A673 (cell line): ENCODE data around the gene STARD3NL. TPM values are rescaled to one million over a fixed set of nuclear protein-coding genes. Genes with fewer than 3 reads are reported as not detected.
A peak's percentile ranks its signal among the peaks of the same experiment; 100 is the strongest.

Experiments
- BruUV-seq: library from RNA; stranded (reverse); fragments of 400-500 nt; replicated peaks from 2 replicates; lab custom pipeline; 2021; lab: Mats Ljungman, UMichigan
- CTCF ChIA-PET: fragments of 300-600 bp; sonication (Branson Sonifier 250); formaldehyde crosslinking; loops from one replicate; lab custom pipeline; 2022; ENCODE audit warnings: antibody characterized with exemption; lab: Charles Lee
- POLR2A ChIA-PET: fragments of 300-600 bp; sonication (Branson Sonifier 250); formaldehyde crosslinking; loops from one replicate; lab custom pipeline; 2022; ENCODE audit warnings: antibody characterized with exemption; ENCODE audit not compliant: low non-redundant PET; lab: Charles Lee
- DNase-seq: peaks from one replicate; pipeline ENCODE4 v3.0.0-alpha.2; 2015; ENCODE audit warnings: low spot score
- H3K27ac ChIP-seq: fragments of 200-600 bp; sonication (generic); 2 replicates; pipeline ENCODE4 v1.5.1; 2016; ENCODE audit warnings: mixed run types, low read depth, mild to moderate bottlenecking, mixed read lengths, antibody characterized with exemption, low read length; ENCODE audit not compliant: poor library complexity, severe bottlenecking
- H3K27me3 ChIP-seq: fragments of 200-600 bp; sonication (generic); replicated peaks from 2 replicates; pipeline ENCODE4 v1.6.1; 2017; ENCODE audit warnings: mixed run types, low read depth, mild to moderate bottlenecking, mixed read lengths, antibody characterized with exemption, low read length; ENCODE audit not compliant: insufficient read depth, poor library complexity
- H3K36me3 ChIP-seq: fragments of 200-600 bp; sonication (generic); 2 replicates; pipeline ENCODE4 v1.6.1; 2016; ENCODE audit warnings: mixed run types, mild to moderate bottlenecking, mixed read lengths, antibody characterized with exemption, low read length; ENCODE audit not compliant: insufficient read depth, poor library complexity, severe bottlenecking
- H3K4me1 ChIP-seq: fragments of 200-600 bp; sonication (generic); 2 replicates; pipeline ENCODE4 v1.6.1; 2017; ENCODE audit warnings: mixed run types, mild to moderate bottlenecking, mixed read lengths, antibody characterized with exemption, low read length; ENCODE audit not compliant: insufficient read depth, poor library complexity, severe bottlenecking
- H3K4me3 ChIP-seq: fragments of 200-600 bp; sonication (generic); 2 replicates; pipeline ENCODE4 v1.5.1; 2016; ENCODE audit warnings: low read depth, mixed run types, mild to moderate bottlenecking, mixed read lengths, low read length; ENCODE audit not compliant: poor library complexity, severe bottlenecking
- H3K9me3 ChIP-seq: fragments of 200-600 bp; sonication (generic); 2 replicates; pipeline ENCODE4 v1.6.1; 2016; ENCODE audit warnings: mixed run types, low read depth, mild to moderate bottlenecking, mixed read lengths, antibody characterized with exemption, low read length; ENCODE audit not compliant: poor library complexity, severe bottlenecking
- CTCF ChIP-seq: fragments of 300-800, 200-600 bp; sonication (generic); conservative IDR thresholded peaks from 2 replicates; pipeline ENCODE4 v1.5.1; 2017; ENCODE audit warnings: low read depth, mild to moderate bottlenecking, antibody characterized with exemption, low read length, moderate library complexity, mixed read lengths
- EZH2 ChIP-seq: fragments of 200-600 bp; sonication (generic); IDR thresholded peaks from 2 replicates; pipeline ENCODE4 v1.6.1; 2017; ENCODE audit warnings: borderline replicate concordance, low read depth, mild to moderate bottlenecking, mixed read lengths, antibody characterized with exemption, low read length; ENCODE audit not compliant: poor library complexity, severe bottlenecking
- intact Hi-C: fragments of 100-400 bp; cut with micrococcal nuclease; formaldehyde crosslinking; loops from one replicate; pipeline ENCODE4 v1.10.0; 2022; ENCODE audit not compliant: unreplicated experiment
- total RNA-seq: library from RNA; stranded (reverse); gene quantifications from 2 replicates; pipeline ENCODE4 v1.2.3, GENCODE V29; 2021

The STARD3NL gene
- total RNA-seq, 1 experiment from 2014 or later: 34.8 TPM

GRCh38 chr7:38182450-38182849 lies 4.4 kb downstream of the STARD3NL start:
- Histone ChIP-seq H3K36me3 (no peaks in the 10 kb centered on the region), H3K27ac (no peak overlapping the region), H3K4me1 (peaks cover 26% of the 10 kb centered on the region), H3K4me3 (no peak overlapping the region), H3K27me3 (no peaks in the 10 kb centered on the region), H3K9me3 (no peaks in the 10 kb centered on the region)
- TF ChIP-seq CTCF: no peak
- TF ChIP-seq EZH2: no peak
- BruUV-seq: no TSS peak
- POLR2A ChIA-PET: no interaction called here
- CTCF ChIA-PET: no interaction called here
- DNase-seq: no peak
- intact Hi-C loops: no loop called here

GRCh38 chr7:38185395-38186307 lies 7.6 kb downstream of the STARD3NL start:
- BruUV-seq: no TSS peak
- intact Hi-C loops: no loop called here
- DNase-seq: peak; percentile 24
- TF ChIP-seq CTCF (no peak), EZH2 (no peak)
- H3K27ac ChIP-seq: no peak overlapping the region
- no peak overlapping the region for H3K4me3 ChIP-seq
- CTCF ChIA-PET: no interaction called here
- H3K9me3 ChIP-seq: no peaks in the 10 kb centered on the region
- no peaks in the 10 kb centered on the region for H3K36me3 ChIP-seq
- no peaks in the 10 kb centered on the region for H3K27me3 ChIP-seq
- POLR2A ChIA-PET: no interaction called here
- peaks cover 38% of the 10 kb centered on the region for H3K4me1 ChIP-seq

DNA sequence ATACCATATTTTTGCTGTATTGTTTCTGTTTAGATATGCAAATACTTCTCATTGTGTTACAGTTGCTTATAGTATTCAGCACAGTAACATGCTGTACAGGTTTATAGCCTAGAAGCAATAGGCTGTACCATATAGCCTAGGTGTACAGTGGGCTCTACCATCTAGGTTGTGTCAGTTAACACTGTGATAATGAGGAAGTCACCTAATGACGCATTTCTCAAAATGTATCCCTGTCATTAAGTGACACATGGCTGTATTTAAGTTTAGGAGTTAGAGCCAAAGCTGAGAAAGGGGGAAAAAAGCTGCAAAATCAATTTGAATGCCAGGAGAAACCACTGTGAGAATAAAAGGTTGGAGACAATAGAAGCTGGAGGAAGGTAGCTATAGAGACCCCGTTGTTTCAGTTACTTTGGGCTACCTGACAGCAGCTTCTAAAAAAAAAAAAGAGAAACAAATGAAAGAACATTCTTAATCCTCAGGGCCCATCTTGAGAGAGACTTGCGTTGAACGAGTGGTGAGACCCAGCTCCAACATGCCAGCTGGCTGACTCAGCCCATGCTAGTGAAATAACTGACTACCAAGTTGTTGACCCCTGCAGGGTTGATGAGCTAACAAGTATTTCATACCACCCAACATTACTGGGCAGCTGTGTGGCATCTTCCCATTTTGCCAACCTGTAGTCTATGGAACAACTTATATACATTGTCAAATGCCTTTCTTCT lies 8.7 kb downstream of the STARD3NL start:
- no peak overlapping the region for H3K4me3 ChIP-seq
- no peaks in the 10 kb centered on the region for H3K36me3 ChIP-seq
- BruUV-seq: no TSS peak
- ChIA-PET CTCF (interaction anchor here (0.6 kb wide), 1 partner anchor 29 kb away, joined by 4 read pairs; no protein-coding TSS in a partner anchor), POLR2A (no interaction called here)
- DNase-seq: peak; percentile 42
- peaks cover 4% of the 10 kb centered on the region for H3K9me3 ChIP-seq
- TF ChIP-seq CTCF: no peak
- peaks cover 38% of the 10 kb centered on the region for H3K4me1 ChIP-seq
- intact Hi-C loops: no loop called here
- H3K27ac ChIP-seq: no peak overlapping the region
- no peaks in the 10 kb centered on the region for H3K27me3 ChIP-seq
